Activated naive CD4-positive, alpha-beta T cell treated with anti-CD3 and anti-CD28 coated beads, Interleukin-2, amount 50 U/mL, for 72 hours (primary cell): ENCODE measurements around the gene PIK3C2B. TPM values are rescaled to one million over a fixed set of nuclear protein-coding genes. Genes with fewer than 3 reads are reported as not detected.
A peak's percentile ranks its signal among the peaks of the same experiment; 100 is the strongest.
"Not testable (repeated sequence)": the region's sequence is repeated elsewhere in the genome, so short reads cannot be mapped to it uniquely, and the experiment has no call there.

Experiments
- ATAC-seq, 2 donors: fragments of 150-1000 bp; cut with Tn5 transposase; 2 replicates each; pipeline ENCODE4 v1.10.0; 2021; ENCODE audit warnings: mild to moderate bottlenecking in 2 of 2, moderate library complexity in 2 of 2
- DNase-seq, 2 donors: peaks; one replicate each; pipeline ENCODE4 v3.0.0; 2021 to 2022; ENCODE audit warnings: low spot score in 2 of 2
- H3K27ac Mint-ChIP-seq, 2 donors: one replicate each; pipeline ENCODE4 v1.8.0; 2022; ENCODE audit warnings: mild to moderate bottlenecking in 2 of 2, mixed read lengths in 2 of 2
- H3K36me3 Mint-ChIP-seq, 2 donors: one replicate each; pipeline ENCODE4 v1.8.0; 2022; ENCODE audit warnings: mixed read lengths in 2 of 2
- H3K9me3 Mint-ChIP-seq, 2 donors: one replicate each; pipeline ENCODE4 v1.8.0; 2022; ENCODE audit warnings: mixed read lengths in 2 of 2
- total RNA-seq, 2 donors: library from RNA; stranded (reverse); gene quantifications; one replicate each; pipeline ENCODE4 v1.2.3, GENCODE V29; 2022

PIK3C2B gene
- total RNA-seq, 2 donors from 2014 or later: 26.3 to 65.6 TPM

DNA sequence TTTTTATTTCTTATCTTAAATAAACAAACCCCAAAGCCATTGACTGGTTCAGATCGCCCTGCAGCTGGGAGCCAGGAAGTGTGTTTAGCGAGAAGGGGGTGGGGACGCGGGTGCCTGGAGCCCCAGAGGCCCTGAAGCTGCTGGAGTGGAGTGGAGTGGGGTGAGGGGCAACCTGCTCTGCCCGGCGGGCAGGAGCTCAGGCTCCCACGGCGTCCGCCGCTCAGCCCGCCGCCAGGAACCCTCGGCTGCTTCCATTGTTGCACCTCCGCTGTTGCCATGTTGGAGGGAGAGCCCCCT, 673 bp downstream of the PIK3C2B start:
- no peaks in the 10 kb centered on the region for H3K9me3 Mint-ChIP-seq
- DNase-seq (peak in 1 of 2 donors; percentile 71), ATAC-seq (peak; percentile 32 to 57)
- H3K36me3 Mint-ChIP-seq: peaks cover 0 to 26% of the 10 kb centered on the region in 2 donors
- peak overlapping the region; percentile 79 to 86 for H3K27ac Mint-ChIP-seq

DNA sequence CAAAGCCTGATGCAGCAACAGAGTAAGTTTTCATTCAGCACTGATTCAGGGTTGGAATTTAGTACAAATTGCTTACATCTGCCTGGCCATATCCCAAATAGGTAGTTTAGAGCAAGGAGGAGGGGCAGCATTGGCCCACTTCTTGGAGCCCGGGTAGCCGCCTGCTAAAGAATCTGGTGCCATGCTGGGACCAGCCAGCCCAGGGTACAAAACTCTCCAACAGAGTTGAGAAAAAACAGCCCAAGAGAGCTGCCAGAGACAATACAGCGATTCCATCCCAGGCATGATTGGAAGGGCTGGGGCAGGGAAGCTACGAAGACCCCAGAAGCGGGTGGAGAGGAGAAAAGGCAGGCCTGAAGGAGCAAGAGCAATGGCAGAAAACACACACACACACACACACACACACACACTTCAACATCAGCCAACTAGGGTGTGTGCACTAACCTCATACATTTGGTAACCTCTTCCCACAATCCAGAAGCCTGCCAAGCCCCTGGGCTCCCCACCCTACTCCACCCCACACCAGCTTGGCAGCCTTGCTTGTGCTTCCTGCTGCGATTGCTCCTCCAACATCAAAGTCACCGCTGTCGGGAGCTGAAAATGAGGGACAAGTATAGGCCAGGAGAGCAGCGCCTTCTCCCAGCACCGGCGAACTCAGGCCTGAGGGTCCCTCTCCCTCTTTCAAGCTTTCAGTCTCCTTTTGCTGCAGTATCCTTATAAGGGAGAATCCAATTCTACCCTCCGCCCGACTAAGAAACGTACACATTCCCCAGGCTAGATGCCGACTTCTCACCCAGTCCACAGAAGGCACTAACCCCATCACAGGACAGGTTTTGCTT, 1.2 kb downstream of the PIK3C2B start:
- ATAC-seq: peak in 1 of 2 donors; percentile 2
- H3K36me3 Mint-ChIP-seq: peaks cover 4 to 26% of the 10 kb centered on the region in 2 donors
- H3K9me3 Mint-ChIP-seq: no peaks in the 10 kb centered on the region
- DNase-seq: peak in 1 of 2 donors; percentile 31
- peak overlapping the region; percentile 79 to 86 for H3K27ac Mint-ChIP-seq

DNA sequence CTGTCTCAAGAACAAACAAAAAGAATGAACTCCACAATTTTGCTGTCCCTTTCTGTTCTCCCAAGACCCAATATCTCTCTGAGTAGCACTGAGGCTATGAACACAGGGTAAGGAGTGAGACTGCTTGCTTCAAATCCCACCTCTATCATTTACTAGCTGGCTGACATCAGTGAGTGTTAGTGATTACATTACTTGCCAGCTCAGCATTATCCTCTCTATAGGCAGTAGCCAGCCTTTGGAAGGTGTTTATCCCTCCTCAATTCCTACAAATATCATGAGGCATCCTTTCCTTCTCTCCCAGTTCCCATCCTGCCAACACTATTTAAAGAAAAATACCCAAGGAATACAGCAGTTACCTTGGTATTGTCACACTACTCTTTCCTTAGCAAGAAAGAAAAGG, 3.0 kb downstream of the PIK3C2B start:
- Mint-ChIP-seq H3K36me3 (peaks cover 5 to 26% of the 10 kb centered on the region in 2 donors), H3K9me3 (peaks cover 0 to 4% of the 10 kb centered on the region in 2 donors), H3K27ac (peak overlapping the region in 1 of 2 donors; percentile 2)
- ATAC-seq (no peak), DNase-seq (no peak)

DNA sequence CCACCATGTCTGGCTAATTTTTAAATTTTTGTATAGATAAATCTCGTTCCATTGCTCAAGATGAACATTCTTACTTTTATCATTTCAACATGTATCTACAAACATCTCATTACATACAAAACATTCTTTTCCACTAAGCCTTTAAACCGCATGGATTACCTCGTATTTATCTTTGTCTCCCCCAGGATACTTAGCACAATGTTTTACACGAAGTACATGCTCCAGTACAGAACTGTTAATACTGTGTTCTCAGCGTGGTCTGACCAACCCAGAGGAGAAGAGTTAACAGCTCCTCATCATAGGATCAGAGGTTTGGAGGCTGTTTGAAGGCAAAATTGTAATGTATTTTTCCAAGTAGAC, 7.4 kb downstream of the PIK3C2B start:
- Mint-ChIP-seq H3K9me3 (peaks cover 0 to 4% of the 10 kb centered on the region in 2 donors), H3K27ac (no peak overlapping the region), H3K36me3 (peaks cover 5 to 21% of the 10 kb centered on the region in 2 donors)
- ATAC-seq: no peak
- DNase-seq: no peak

DNA sequence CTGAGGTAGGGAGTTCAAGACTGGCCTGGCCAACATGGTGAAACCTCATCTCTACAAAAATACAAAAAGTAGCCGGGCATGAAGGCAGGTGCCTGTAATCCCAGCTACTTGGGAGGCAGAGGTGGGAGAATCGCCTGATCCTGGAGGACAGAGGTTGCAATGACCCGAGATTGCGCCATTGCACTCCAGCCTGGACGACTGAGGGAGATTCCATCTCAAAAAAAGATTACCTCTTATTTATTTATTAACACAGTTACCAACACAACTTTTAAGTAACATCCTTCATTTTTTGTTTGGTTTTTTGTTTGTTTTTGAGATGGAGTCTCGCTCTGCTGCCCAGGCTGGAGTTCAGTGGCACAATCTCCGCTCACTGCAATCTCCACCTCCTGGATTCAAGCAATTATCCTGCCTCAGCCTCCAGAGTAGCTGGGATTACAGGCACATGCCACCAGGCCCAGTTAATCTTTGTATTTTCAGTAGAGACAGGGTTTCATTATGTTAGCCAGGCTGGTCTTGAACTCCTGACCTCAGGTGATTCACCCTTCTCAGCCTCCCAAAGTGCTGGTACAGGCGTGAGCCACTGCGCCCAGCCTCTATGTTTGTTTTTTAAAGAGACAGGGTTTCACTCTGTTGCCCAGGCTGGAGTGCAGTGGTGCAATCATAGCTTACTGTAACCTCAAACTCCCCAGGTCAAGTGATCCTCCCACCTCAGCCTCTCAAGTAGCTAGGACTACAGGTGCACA, 7.9 kb downstream of the PIK3C2B start:
- not testable (repeated sequence) for DNase-seq, ATAC-seq, H3K9me3 Mint-ChIP-seq, H3K27ac Mint-ChIP-seq
- peaks cover 5 to 21% of the 10 kb centered on the region in 2 donors for H3K36me3 Mint-ChIP-seq

DNA sequence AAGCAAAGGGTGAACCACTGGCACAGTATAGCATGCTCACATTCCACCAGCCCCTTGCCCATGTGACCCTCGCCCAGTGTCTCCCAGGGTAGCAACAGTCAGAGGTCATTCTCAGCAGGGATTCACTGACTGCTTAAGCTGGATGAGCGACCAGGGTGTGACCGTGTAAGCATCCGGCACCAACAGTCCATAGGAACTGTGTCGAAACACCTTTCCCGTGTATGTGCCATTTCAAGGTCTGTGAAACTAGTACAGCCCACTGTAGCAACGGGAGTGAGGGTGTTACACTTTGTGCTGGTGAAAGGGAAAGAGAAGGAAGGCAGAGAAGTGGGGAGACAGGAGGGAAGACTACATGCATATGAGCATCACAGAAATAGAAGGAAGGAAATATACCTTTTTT, 10.8 kb downstream of the PIK3C2B start:
- Mint-ChIP-seq H3K9me3 (peaks cover 0 to 4% of the 10 kb centered on the region in 2 donors), H3K36me3 (peaks cover 5% of the 10 kb centered on the region in 2 donors), H3K27ac (peak overlapping the region in 1 of 2 donors; percentile 24)
- DNase-seq (no peak), ATAC-seq (no peak)

DNA sequence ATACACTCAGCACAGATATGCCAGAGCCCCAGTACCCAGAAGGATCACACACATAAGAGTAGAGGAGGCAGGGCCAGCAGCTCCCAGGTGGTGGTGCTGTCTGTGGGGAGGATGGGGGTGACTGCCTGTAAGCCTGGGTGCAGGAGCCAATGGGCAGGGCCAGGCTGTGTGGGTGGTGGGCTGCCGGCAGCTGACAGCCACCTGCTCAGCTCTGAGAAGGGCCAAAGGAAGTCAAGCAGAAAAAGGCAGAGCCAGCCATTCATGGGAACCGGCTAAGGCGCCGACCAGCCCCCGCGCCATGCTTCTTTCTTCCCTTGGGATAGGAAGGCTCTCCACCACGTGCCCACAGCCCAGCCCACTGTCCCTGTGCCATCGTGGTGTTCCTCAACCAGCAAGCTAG, 14.1 kb downstream of the PIK3C2B start:
- peak in 1 of 2 donors; percentile 35 for ATAC-seq
- Mint-ChIP-seq H3K27ac (peak overlapping the region; percentile 23 to 81), H3K9me3 (no peaks in the 10 kb centered on the region), H3K36me3 (peaks cover 0 to 5% of the 10 kb centered on the region in 2 donors)
- DNase-seq: no peak

DNA sequence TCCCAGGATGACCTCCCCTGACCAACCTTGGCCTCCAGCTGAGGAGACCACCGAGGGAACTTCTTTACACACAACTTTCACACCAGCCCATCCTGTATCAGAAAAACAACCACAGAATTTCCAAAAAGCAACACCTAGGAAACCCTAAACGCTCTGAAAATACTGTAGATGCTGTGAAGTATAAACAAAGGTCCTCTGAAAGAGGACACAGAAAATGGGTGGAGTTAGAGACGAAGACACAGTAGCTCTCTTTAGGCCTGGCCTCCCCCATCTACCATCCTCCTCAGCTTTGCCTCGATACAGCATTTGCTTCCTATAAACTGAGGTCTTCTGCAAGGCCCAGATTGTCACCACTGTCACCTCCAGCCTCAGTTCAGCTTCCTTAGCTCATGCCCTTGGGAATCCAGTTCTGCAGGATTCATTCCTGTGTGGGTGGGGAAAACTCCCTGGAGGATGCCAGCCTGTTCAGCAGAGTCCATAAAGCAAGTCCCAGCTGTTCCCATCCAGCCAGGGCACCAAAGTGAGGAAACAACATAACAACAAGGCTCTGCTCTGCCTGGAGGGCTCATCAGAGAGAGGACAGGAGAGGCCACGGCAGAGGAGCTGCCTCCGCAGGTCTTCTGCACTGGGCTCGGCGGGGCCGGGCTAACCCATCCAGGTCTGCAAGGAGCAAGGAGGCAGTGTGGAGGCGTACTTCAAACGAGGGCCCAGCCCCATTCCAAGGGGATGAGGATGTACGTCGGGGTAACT, 15.0 kb downstream of the PIK3C2B start:
- H3K27ac Mint-ChIP-seq: peak overlapping the region; percentile 21 to 52
- H3K36me3 Mint-ChIP-seq: peaks cover 0 to 5% of the 10 kb centered on the region in 2 donors
- H3K9me3 Mint-ChIP-seq: no peaks in the 10 kb centered on the region
- ATAC-seq (no peak), DNase-seq (no peak)

DNA sequence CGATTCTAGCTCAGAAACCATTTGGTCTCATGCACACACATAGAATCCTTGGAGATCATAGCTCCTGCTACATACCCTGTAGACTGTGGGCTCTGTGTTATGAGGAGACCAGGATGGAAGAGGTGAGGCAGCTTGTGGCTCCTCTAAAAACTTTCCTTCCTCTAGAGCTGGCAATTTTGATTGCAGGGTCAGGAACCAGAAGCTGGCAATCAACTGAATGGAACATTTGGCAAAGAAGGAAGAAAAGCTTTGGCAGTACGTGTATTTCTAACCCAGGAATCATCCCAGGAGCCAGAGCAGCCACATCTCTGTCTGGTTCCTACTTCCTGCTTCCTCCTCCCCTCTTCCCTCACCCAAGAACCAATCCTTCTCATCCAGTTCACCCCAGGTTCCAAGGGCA, 15.7 kb downstream of the PIK3C2B start:
- no peak for DNase-seq
- ATAC-seq: no peak
- H3K27ac Mint-ChIP-seq: peak overlapping the region in 1 of 2 donors; percentile 52
- H3K9me3 Mint-ChIP-seq: no peaks in the 10 kb centered on the region
- H3K36me3 Mint-ChIP-seq: peaks cover 0 to 5% of the 10 kb centered on the region in 2 donors

DNA sequence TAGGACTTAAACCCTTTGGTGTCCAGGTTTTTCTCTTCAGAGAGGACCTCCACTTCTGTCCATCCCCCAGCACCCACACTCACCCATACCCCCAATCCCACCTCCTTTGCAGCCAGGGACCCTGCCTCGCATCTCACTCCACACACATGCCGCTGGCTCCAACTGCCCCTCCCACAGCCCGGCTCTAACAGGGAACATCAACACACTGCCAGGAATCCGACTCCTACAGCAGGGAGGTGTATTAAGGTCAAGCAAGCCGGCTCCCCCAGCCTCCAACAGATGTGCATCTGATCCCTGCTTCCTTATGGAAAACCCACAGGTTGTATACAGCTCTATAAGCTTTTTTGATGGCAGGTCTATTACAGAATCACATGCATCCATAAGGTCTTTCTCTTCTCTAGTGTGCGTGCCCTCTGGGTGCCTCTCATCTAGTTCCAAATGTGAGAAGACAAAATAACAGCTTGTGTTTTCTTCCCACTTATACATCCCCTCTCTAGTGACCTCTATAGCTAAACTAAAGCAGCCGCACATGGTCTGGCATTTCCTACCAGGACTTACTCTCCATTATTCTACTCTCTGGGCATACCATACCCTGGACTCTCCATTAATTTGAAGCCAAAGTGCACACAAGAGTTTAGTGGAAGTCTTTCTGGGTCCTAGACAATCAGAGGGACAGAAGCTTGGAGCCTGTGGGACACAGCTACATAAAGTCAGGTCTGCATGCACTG, 16.3 kb downstream of the PIK3C2B start:
- Mint-ChIP-seq H3K27ac (peak overlapping the region; percentile 31 to 52), H3K36me3 (peaks cover 0 to 5% of the 10 kb centered on the region in 2 donors), H3K9me3 (no peaks in the 10 kb centered on the region)
- ATAC-seq: no peak
- no peak for DNase-seq

DNA sequence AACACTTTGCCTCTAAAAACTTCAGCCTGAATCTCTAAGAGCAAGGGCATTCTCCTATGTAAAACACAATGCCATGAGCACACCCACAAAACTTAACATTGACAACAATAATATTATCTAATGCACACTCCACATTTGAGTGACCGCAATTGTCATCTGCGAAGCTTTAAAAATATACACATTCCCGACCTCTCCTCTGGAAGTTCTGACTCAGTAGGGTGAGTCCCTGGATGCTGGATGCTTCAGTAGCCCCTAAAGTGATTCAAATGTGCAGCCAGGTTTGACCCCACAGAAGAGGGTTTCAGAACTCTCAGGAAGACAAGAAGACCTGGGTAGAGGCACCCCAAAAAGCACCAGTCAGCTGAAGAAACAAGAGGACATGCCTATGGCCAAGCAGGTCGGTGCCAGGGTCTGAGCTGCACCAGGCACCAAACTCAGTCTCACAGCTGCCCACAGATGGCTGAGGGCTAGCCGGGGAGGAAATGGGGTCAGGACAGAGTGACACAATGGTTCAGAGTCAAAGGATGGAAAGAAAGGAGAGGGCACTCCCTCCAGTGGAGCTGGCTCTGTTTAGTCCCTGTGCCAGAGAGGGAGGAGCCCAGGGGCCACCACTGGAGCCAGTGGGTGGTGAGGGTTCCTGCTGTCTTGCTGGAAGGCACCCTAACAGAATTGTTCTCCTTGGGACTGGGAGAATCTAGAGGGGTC, 17.4 kb downstream of the PIK3C2B start:
- DNase-seq (no peak), ATAC-seq (peak in 1 of 2 donors; percentile 14)
- no peaks in the 10 kb centered on the region for H3K9me3 Mint-ChIP-seq
- no peaks in the 10 kb centered on the region for H3K36me3 Mint-ChIP-seq
- H3K27ac Mint-ChIP-seq: peak overlapping the region in 1 of 2 donors; percentile 52

DNA sequence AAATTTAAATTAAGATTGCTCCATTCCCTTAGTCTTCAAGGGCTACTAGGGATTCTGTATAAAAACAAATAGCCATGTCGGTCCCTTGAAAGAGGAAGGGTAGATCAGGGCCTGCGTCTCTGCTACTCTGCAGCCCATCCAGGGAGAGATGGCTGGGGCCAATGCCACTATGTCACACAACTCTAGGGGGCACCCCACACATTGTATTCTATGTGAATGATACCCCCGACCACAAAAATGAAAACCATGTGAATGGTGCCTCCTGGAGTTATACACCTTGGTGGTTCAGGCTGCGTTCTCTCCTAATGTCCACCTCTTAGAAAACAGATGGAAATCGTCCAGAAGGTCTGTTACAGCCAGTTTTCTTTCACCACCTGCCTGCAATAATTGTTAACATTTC, 18.0 kb downstream of the PIK3C2B start:
- Mint-ChIP-seq H3K9me3 (no peaks in the 10 kb centered on the region), H3K36me3 (no peaks in the 10 kb centered on the region), H3K27ac (no peak overlapping the region)
- no peak for ATAC-seq
- DNase-seq: no peak

DNA sequence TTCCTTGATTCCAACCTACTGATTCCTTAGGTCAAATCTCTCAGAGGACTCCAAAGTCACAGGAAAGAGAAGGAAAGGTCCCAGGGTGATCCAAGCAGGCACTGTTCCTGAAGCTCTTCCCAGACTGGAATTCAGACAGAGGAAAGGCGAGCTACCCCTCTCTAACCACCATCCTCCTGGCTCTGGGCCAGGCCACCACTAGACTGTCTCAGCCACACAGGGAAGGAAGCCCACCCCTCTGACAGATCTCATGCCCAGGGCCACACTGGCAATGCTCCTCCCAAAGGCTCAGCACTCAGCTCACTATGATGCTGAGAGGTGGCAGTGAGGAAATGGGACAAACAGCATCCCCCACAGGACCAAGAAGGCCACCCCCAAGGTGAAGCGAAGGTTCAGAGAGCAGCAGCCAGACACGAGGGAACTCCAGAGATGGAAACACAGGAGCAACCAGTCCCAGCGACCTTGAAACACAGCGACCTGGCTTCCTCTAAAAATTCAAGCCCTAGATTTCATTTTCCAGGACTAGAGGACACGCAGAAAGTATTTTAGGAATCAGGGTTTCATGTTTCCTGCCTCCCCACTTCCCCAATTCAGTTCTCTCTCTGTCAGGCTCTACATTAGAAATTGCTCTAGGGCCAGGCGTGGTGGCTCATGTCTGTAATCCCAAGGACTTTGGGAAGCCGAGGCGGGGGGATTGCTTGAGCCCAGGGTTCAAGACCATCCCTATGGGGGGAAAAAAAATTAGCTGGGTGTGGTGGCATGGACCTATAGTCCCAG, 18.8 kb downstream of the PIK3C2B start:
- no peak for ATAC-seq
- H3K9me3 Mint-ChIP-seq: no peaks in the 10 kb centered on the region
- peak overlapping the region; percentile 34 to 57 for H3K27ac Mint-ChIP-seq
- DNase-seq: no peak
- no peaks in the 10 kb centered on the region for H3K36me3 Mint-ChIP-seq

DNA sequence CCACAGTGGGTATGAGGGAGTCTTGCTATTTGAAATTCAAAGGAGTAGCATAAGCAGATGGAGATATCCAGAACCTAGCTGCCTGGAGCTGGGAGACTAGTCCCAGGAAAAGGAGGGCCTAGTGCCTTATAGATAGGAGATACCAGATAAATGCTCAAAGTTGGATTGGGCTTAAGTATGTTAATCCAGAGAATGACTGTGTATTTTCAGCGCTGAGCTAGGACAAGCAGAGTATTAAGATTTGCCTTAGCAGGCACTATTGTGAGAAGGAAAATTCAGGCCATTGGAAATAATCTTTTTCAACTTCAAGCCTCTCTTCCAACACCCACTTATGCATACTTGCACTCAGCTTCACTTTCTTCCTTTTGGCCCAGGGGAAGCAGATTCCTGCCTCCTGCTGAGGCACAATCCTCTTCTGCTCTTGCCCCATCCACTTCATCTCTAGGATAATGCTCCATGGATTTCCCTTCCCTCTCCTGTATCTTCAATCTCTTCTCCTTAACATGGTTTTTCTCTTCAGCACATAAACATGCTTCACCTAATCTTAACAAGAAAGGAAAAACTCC, 21.1 kb downstream of the PIK3C2B start:
- ATAC-seq (no peak), DNase-seq (no peak)
- no peaks in the 10 kb centered on the region for H3K9me3 Mint-ChIP-seq
- H3K27ac Mint-ChIP-seq: no peak overlapping the region
- no peaks in the 10 kb centered on the region for H3K36me3 Mint-ChIP-seq

DNA sequence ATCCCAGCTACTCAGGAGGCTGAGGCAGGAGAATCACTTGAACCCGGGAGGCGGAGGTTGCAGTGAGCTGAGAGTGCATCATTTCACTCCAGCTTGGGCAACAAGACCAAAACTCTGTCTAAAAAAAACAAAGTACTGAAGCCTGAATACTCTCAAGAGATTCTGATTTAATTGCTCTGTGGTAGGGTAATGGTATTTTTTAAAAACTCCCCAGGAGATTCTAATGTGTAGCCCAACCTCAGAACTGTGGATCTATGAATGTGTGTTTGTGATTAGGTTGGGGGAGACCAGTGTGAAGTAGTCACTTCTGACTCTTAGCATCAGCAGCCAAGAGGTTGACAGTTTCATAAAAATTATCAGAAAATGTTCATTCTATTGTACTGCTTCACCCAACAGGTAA, 21.9 kb downstream of the PIK3C2B start:
- no peaks in the 10 kb centered on the region for H3K9me3 Mint-ChIP-seq
- no peak overlapping the region for H3K27ac Mint-ChIP-seq
- DNase-seq: no peak
- ATAC-seq: no peak
- H3K36me3 Mint-ChIP-seq: no peaks in the 10 kb centered on the region
